ENCODE results near the gene RNU6-7.

Gene RNU6-7

GRCh38 chr14:32193532-32193931 lies 8.3 kb upstream of the RNU6-7 start:
- ChIA-PET CTCF (no interaction called here), POLR2A (no interaction called here)
- TF ChIP-seq CTCF (IDR thresholded peaks at IDR 0.05; ENCODE audit: control extremely low read depth, extremely low read depth, low read depth, missing control alignments) = no peak
- DNase-seq (ENCODE audit: extremely low spot score) = no peak

- no peak for DNase-seq (ENCODE audit: extremely low spot score)
- POLR2A ChIA-PET = no interaction called here
- TF ChIP-seq CTCF (IDR thresholded peaks at IDR 0.05; ENCODE audit: control extremely low read depth, extremely low read depth, low read depth, missing control alignments) = no peak
- CTCF ChIA-PET = no interaction called here
Observed at GRCh38 chr14:32195636-32196035, 6.2 kb upstream of the RNU6-7 start.

GRCh38 chr14:32197919-32198318 lies 3.9 kb upstream of the RNU6-7 start:
- no peak for TF ChIP-seq CTCF (IDR thresholded peaks at IDR 0.05; ENCODE audit: control extremely low read depth, extremely low read depth, low read depth, missing control alignments)
- DNase-seq (ENCODE audit: extremely low spot score) = no peak
- ChIA-PET CTCF (interaction anchor here (1.0 to 1.9 kb wide), 3 partner anchors 14 to 96 kb away, joined by 3 to 6 read pairs (median 4); no protein-coding TSS in a partner anchor), POLR2A (no interaction called here)

- ChIA-PET CTCF (interaction anchor here (1.0 to 1.4 kb wide), 2 partner anchors 52 to 127 kb away, joined by 4 read pairs; no protein-coding TSS in a partner anchor), POLR2A (no interaction called here)
- TF ChIP-seq CTCF (IDR thresholded peaks at IDR 0.05; ENCODE audit: control extremely low read depth, extremely low read depth, low read depth, missing control alignments) = no peak
- no peak for DNase-seq (ENCODE audit: extremely low spot score)
Observed at GRCh38 chr14:32200368-32201192, 1.3 kb upstream of the RNU6-7 start.

GRCh38 chr14:32201193-32201815 lies 541 bp upstream of the RNU6-7 start:
- ChIA-PET POLR2A (no interaction called here), CTCF (interaction anchor here (1.6 kb wide), 1 partner anchor 128 kb away, joined by 5 read pairs; no protein-coding TSS in a partner anchor)
- peak; percentile 76 for DNase-seq (ENCODE audit: extremely low spot score)
- TF ChIP-seq CTCF (IDR thresholded peaks at IDR 0.05; ENCODE audit: control extremely low read depth, extremely low read depth, low read depth, missing control alignments) = no peak

GRCh38 chr14:32202491-32202997 lies 699 bp downstream of the RNU6-7 start:
- POLR2A ChIA-PET = no interaction called here
- no peak for DNase-seq (ENCODE audit: extremely low spot score)
- TF ChIP-seq CTCF (IDR thresholded peaks at IDR 0.05; ENCODE audit: control extremely low read depth, extremely low read depth, low read depth, missing control alignments) = no peak
- CTCF ChIA-PET = interaction anchor here (1.6 kb wide), 2 partner anchors 52 to 129 kb away, joined by 3 to 5 read pairs; no protein-coding TSS in a partner anchor

Measured in GM10248 (cell line).